Muscle of arm (tissue), 12 donors: ENCODE results near the gene PGC. TPM values are rescaled to one million over a fixed set of nuclear protein-coding genes. Genes with fewer than 3 reads are reported as not detected.
A peak's percentile ranks its signal among the peaks of the same experiment; 100 is the strongest.

Experiments
- DNase-seq: peaks from one replicate; pipeline ENCODE4 v3.0.0-alpha.2; 2013
- polyA plus RNA-seq, 12 donors: library from polyadenylated mRNA; unstranded; fragments of 120-200 nt; gene quantifications; one replicate each; pipeline ENCODE4 v1.2.1, GENCODE V29; 2013; ENCODE audit not compliant: insufficient read length in 12 of 12

Gene PGC
- polyA plus RNA-seq, 12 donors, result not detected

GRCh38 chr6:41748542-41748941 is 1.3 kb upstream of the PGC start:
- no peak for DNase-seq

- no peak for DNase-seq
Measured at GRCh38 chr6:41748102-41748477, 893 bp upstream of the PGC start.

GRCh38 chr6:41746107-41746506 is 1.1 kb downstream of the PGC start:
- DNase-seq, result no peak

GRCh38 chr6:41744236-41744787 is 2.9 kb downstream of the PGC start:
- no peak for DNase-seq

GRCh38 chr6:41743406-41744235 is 3.6 kb downstream of the PGC start:
- no peak for DNase-seq

- DNase-seq, result no peak
Measured at GRCh38 chr6:41741625-41742490, 5.3 kb downstream of the PGC start.

- no peak for DNase-seq
Measured at GRCh38 chr6:41740366-41741162, 6.6 kb downstream of the PGC start.

- DNase-seq, result no peak
Measured at GRCh38 chr6:41739041-41739440, 8.2 kb downstream of the PGC start.

- DNase-seq, result no peak
Measured at GRCh38 chr6:41737591-41738130, 9.5 kb downstream of the PGC start.

- no peak for DNase-seq
Measured at GRCh38 chr6:41736800-41737555, 10.2 kb downstream of the PGC start.

GRCh38 chr6:41736186-41736733 is 10.9 kb downstream of the PGC start:
- DNase-seq, result no peak

- DNase-seq, result peak; percentile 93
Measured at GRCh38 chr6:41735427-41736185, 11.6 kb downstream of the PGC start, which contains the start of gene TFEB. Gene TFEB (minus strand): TSS chr6:41735608. CDS start chr6:41691213, 44,395 bp downstream.

GRCh38 chr6:41734666-41735426 is 12.4 kb downstream of the PGC start:
- peak; percentile 88 for DNase-seq

- peak; percentile 75 for DNase-seq
Measured at GRCh38 chr6:41733707-41734665, 13.2 kb downstream of the PGC start.

- no peak for DNase-seq
Measured at GRCh38 chr6:41733360-41733706, 13.9 kb downstream of the PGC start.

- DNase-seq, result no peak
Measured at GRCh38 chr6:41732591-41733359, 14.4 kb downstream of the PGC start.

GRCh38 chr6:41732149-41732548 is 15.0 kb downstream of the PGC start:
- no peak for DNase-seq
